A549 (cell line): Measurements from ENCODE around the gene UTP4. TPM values are rescaled to one million over a fixed set of nuclear protein-coding genes. Genes with fewer than 3 reads are reported as not detected.

ENCODE experiments used
- ATAC-seq, 2 experiments: fragments of 200-7000 bp in 1 of 2; fragments of >200 bp in 1 of 2; cut with Nextera tagmentation in 1 of 2; cut with Tn5 transposase in 1 of 2; 3 replicates each; pipeline versions ENCODE4 v1.8.0 to v1.9.1; 2018 to 2020; ENCODE audit warnings: mild to moderate bottlenecking in 1 of 2, moderate library complexity in 1 of 2
- CTCF ChIA-PET: fragments of 300-600 bp; sonication (Branson Sonifier 250); formaldehyde crosslinking; extraction: SDS; loops from one replicate; lab custom pipeline; 2021; ENCODE audit warnings: antibody characterized with exemption, inconsistent platforms; lab: Yijun Ruan, JAX
- POLR2A ChIA-PET: fragments of 350-600 bp; formaldehyde crosslinking; extraction: SDS; loops from one replicate; lab custom pipeline; 2021; ENCODE audit warnings: antibody characterized with exemption, inconsistent platforms; lab: Yijun Ruan, JAX
- DNase-seq, 2 experiments: peaks; one replicate each; pipeline versions ENCODE4 v3.0.0 to v3.0.0-alpha.2; 2011 to 2016; ENCODE audit warnings: low read depth in 1 of 2, low spot score in 1 of 2
- FAIRE-seq: peaks from 2 replicates; lab custom pipeline; 2011; peaks lifted over from hg19 to GRCh38; lab: Jason Lieb, UNC
- H3K27ac ChIP-seq, 2 experiments: fragments of >200 bp; sonication (Bioruptor Twin); formaldehyde crosslinking; 3 replicates each; pipeline ENCODE4 v1.5.1; 2016 to 2017
- H3K4me1 ChIP-seq: fragments of >200 bp; sonication (Bioruptor Twin); formaldehyde crosslinking; 3 replicates; pipeline ENCODE4 v1.6.1; 2016
- H3K4me2 ChIP-seq: fragments of >200 bp; sonication (Bioruptor Twin); formaldehyde crosslinking; 3 replicates; pipeline ENCODE4 v1.6.1; 2016
- H3K4me3 ChIP-seq: fragments of >200 bp; sonication (Bioruptor Twin); formaldehyde crosslinking; 3 replicates; pipeline ENCODE4 v1.5.1; 2016
- H3K9me3 ChIP-seq: fragments of >200 bp; sonication (Bioruptor Twin); formaldehyde crosslinking; 3 replicates; pipeline ENCODE4 v1.6.1; 2016
- CBX8 ChIP-seq: fragments of 200-600 bp; sonication (generic); IDR thresholded peaks from 2 replicates; pipeline ENCODE4 v1.6.1; 2016
- EHF ChIP-seq: fragments of 250-450 bp; sonication (Bioruptor Pico); IDR thresholded peaks from 2 replicates; pipeline ENCODE4 v1.5.0; 2020; ENCODE audit warnings: mild to moderate bottlenecking
- EP300 ChIP-seq, 2 experiments: fragments of >200 bp; sonication (Bioruptor Twin); formaldehyde crosslinking; IDR thresholded peaks; 2 replicates in 1 of 2; 3 replicates in 1 of 2; pipeline ENCODE4 v1.6.1; 2016 to 2017
- HDAC2 ChIP-seq: fragments of 200-600 bp; sonication (generic); IDR thresholded peaks from 2 replicates; pipeline ENCODE4 v1.6.1; 2016
- JUN ChIP-seq, 2 experiments: fragments of >200 bp; sonication (Bioruptor Twin); formaldehyde crosslinking; IDR thresholded peaks; 2 replicates in 1 of 2; 3 replicates in 1 of 2; pipeline ENCODE4 v1.6.1; 2016 to 2017
- JUNB ChIP-seq: fragments of >200 bp; sonication (Bioruptor Twin); formaldehyde crosslinking; IDR thresholded peaks from 2 replicates; pipeline ENCODE4 v1.6.1; 2016
- KDM1A ChIP-seq: fragments of 200-600 bp; sonication (generic); IDR thresholded peaks from 2 replicates; pipeline ENCODE4 v1.6.1; 2016; ENCODE audit warnings: low read depth, mild to moderate bottlenecking
- MAFK ChIP-seq: fragments of 450-650 bp; IDR thresholded peaks from 2 replicates; pipeline ENCODE4 v1.6.1; 2014; ENCODE audit not compliant: partially characterized antibody
- MYC ChIP-seq: IDR thresholded peaks from 2 replicates; pipeline ENCODE4 v1.6.1; 2012; ENCODE audit warnings: mild to moderate bottlenecking, inconsistent platforms, low read length, improper control_type of control experiment, borderline replicate concordance
- NFE2L2 ChIP-seq: fragments of 150-350 bp; conservative IDR thresholded peaks from 2 replicates; pipeline ENCODE4 v1.6.1; 2014; ENCODE audit warnings: low read length
- NR3C1 ChIP-seq: fragments of >200 bp; sonication (Bioruptor Twin); formaldehyde crosslinking; IDR thresholded peaks from 3 replicates; pipeline ENCODE4 v1.6.1; 2017
- RAD21 ChIP-seq, 2 experiments: fragments of >200 bp in 1 of 2; sonication (Bioruptor Twin) in 1 of 2; formaldehyde crosslinking in 1 of 2; IDR thresholded peaks in 1 of 2; conservative IDR thresholded peaks in 1 of 2; 2 replicates in 1 of 2; 3 replicates in 1 of 2; pipeline ENCODE4 v1.6.1; 2012 to 2018; ENCODE audit warnings: inconsistent platforms in 1 of 2
- RCOR1 ChIP-seq: fragments of 150-350 bp; IDR thresholded peaks from 2 replicates; pipeline ENCODE4 v1.6.1; 2014; ENCODE audit warnings: antibody characterized with exemption, low read length, low read depth
- RFX5 ChIP-seq: fragments of 450-650 bp; IDR thresholded peaks from 2 replicates; pipeline ENCODE4 v1.7.1; 2014; ENCODE audit warnings: antibody characterized with exemption, mild to moderate bottlenecking, moderate library complexity
- TP53 ChIP-seq: fragments of 250-450 bp; sonication (Bioruptor Pico); IDR thresholded peaks from 2 replicates; pipeline ENCODE4 v1.5.0; 2021; ENCODE audit warnings: mild to moderate bottlenecking, moderate library complexity
- ZNF302 ChIP-seq: fragments of 250-450 bp; sonication (Bioruptor Pico); IDR thresholded peaks from 2 replicates; pipeline ENCODE4 v1.9.0; 2021; ENCODE audit warnings: inconsistent platforms, mild to moderate bottlenecking, moderate library complexity
- WGBS: methylation state at CpG from one replicate; pipeline ENCODE4 v1.1.6; 2017; ENCODE audit errors: missing lambda C conversion rate; 5-methylcytosine and 5-hydroxymethylcytosine counted together
- polyA plus RNA-seq, 4 experiments: library from polyadenylated mRNA; depleted of rRNA in 3 of 4; stranded (reverse); fragments of >200 nt; fragmentation: RNase III in 1 of 4; extraction: RNeasy Plus Mini Kit Qiagen cat#74134 plus additional on column Dnase treatment in 1 of 4; gene quantifications; 2 replicates in 3 of 4; 3 replicates in 1 of 4; pipeline ENCODE4 v1.2.3, GENCODE V29; 2011 to 2017
- TF ChIP-seq, protein P1 (sequence below): IDR thresholded peaks from 2 replicates; pipeline ENCODE4 v1.6.1; 2012; ENCODE audit warnings: low read depth, borderline replicate concordance
- TF ChIP-seq, protein P2 (sequence below): fragments of 150-350 bp; IDR thresholded peaks from 2 replicates; pipeline ENCODE4 v1.6.1; 2014; ENCODE audit warnings: low read depth, mild to moderate bottlenecking, low read length
- TF ChIP-seq, protein P3 (sequence below): fragments of >200 bp; sonication (Bioruptor Twin); formaldehyde crosslinking; IDR thresholded peaks from 3 replicates; pipeline ENCODE4 v1.6.1; 2016
- TF ChIP-seq, protein P4 (sequence below): IDR thresholded peaks from 2 replicates; pipeline ENCODE4 v1.6.1; 2012
- TF ChIP-seq, protein P5 (sequence below): fragments of 250-450 bp; sonication (Bioruptor Pico); IDR thresholded peaks from 2 replicates; pipeline ENCODE4 v1.5.0; 2021; ENCODE audit warnings: mild to moderate bottlenecking, moderate library complexity, borderline replicate concordance

The UTP4 gene
- polyA plus RNA-seq, 2 of the 4 experiments (the other 2 are of a cell fraction) = 77.1 to 118 TPM

DNA sequence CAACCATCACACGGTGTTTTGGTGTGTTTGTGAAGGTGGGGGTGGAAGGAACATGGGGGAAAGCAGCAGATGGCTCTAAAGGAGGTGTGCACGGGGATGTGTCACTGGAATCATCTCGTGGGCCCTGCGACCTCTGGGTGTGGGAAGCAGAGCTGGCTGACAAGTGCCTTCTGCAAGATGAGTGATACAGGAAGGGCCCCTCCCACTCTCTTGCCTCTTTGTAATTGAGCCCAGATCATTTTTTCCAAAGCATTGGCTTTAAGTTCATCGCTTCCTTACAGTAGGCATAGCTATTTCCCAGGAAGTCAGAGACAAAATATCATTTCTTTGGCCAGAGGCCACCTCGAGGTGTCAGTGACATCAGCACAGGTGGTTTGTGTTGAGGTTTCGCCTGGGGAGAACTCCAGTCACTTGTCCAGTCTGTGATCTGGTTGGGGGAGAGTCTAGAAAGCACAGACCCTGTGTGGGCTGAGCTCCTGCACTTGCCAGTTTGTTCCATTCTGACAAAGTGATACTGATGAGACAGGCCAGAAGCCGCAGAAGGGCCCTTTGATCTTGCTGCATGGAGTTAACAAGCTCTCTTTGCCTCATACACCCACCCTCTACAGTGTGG is 33.9 kb downstream of the UTP4 start:
- no peak for ATAC-seq
- TF ChIP-seq CBX8 (no peak), EHF (CRISPR knock-in tag) (no peak), RFX5 (no peak)
- TF ChIP-seq, protein P1, sequence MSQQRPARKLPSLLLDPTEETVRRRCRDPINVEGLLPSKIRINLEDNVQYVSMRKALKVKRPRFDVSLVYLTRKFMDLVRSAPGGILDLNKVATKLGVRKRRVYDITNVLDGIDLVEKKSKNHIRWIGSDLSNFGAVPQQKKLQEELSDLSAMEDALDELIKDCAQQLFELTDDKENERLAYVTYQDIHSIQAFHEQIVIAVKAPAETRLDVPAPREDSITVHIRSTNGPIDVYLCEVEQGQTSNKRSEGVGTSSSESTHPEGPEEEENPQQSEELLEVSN = no peak
- TF ChIP-seq, all 56 proteins: peak for 0
- 87% methylated on average over 8 of the region's 8 CpGs for WGBS
- H3K4me2 ChIP-seq = no peak overlapping the region
- DNase-seq = no peak
- H3K4me1 ChIP-seq = no peaks in the 10 kb centered on the region
- ChIA-PET POLR2A (no interaction called here), CTCF (interaction anchor here (0.8 to 2.6 kb wide), 10 partner anchors 9 to 264 kb away, joined by 3 to 20 read pairs (median 4); partner anchors contain the start of gene SNTB2)
- H3K9me3 ChIP-seq = no peaks in the 10 kb centered on the region
- no peak overlapping the region for H3K27ac ChIP-seq
- FAIRE-seq = no peak
- H3K4me3 ChIP-seq = no peak overlapping the region

DNA sequence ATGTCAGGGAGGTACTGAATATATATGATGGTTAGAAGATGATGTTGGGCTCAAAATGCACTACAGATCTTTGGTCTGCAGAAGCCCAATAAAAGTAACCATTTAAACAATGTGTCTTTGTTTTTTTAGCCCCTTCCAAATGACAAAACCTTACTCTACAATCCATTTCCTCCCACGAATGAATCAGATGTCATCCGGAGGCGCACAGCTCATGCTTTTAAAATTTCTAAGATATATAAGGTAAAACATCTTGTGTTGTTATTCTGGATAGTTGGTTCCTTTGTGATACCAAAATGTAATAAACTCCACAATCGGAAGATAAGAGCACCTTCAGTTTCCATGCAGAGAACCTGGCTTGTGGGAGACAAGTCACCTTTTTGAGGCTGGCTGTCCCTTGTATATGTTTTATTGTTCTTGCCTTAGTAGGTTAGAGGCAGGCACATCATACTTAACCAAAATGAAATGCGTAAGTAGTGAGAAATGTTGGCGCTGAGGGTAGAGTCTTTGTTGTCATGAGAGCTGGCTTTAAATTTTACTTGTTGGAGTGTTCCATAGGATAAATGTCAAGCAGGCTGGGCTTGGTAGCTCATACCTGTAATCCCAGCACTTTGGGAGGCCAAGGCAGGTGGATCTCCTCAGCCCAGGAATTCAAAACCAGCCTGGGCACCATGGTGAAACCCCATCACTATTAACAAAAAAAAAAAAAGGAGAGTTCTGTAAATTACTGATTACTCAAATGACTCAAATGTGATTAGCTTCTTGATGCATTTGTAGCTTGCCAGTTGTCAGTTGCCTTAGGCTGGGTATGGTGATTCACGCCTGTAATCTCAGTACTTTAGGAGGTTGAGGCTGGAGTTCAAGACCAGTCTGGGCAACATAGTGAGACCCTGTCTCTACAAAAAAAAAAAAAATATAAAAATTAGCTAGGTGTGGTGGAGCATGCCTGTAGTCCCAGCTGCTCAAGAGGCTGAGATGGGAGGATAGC is 34.8 kb downstream of the UTP4 start:
- FAIRE-seq = no peak
- Histone ChIP-seq H3K9me3 (no peaks in the 10 kb centered on the region), H3K27ac (no peak overlapping the region), H3K4me2 (no peak overlapping the region), H3K4me1 (no peaks in the 10 kb centered on the region), H3K4me3 (no peak overlapping the region)
- ATAC-seq = no peak
- POLR2A ChIA-PET = interaction anchor here (0.6 kb wide), 1 partner anchor 21 kb away, joined by 3 read pairs; no protein-coding TSS in a partner anchor
- CTCF ChIA-PET = interaction anchor here (0.6 to 3.4 kb wide), 12 partner anchors 10 to 426 kb away, joined by 3 to 20 read pairs (median 4); partner anchors contain the start of gene SNTB2
- no peak for DNase-seq
- TF ChIP-seq JUNB (no peak), ZNF302 (CRISPR knock-in tag) (no peak), CBX8 (no peak), JUN (IDR thresholded peaks at IDR 0.05) (no peak), RFX5 (no peak)
- TF ChIP-seq, protein P1 = no peak
- TF ChIP-seq, protein P2, sequence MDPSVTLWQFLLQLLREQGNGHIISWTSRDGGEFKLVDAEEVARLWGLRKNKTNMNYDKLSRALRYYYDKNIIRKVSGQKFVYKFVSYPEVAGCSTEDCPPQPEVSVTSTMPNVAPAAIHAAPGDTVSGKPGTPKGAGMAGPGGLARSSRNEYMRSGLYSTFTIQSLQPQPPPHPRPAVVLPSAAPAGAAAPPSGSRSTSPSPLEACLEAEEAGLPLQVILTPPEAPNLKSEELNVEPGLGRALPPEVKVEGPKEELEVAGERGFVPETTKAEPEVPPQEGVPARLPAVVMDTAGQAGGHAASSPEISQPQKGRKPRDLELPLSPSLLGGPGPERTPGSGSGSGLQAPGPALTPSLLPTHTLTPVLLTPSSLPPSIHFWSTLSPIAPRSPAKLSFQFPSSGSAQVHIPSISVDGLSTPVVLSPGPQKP = no peak
- TF ChIP-seq, protein P3, sequence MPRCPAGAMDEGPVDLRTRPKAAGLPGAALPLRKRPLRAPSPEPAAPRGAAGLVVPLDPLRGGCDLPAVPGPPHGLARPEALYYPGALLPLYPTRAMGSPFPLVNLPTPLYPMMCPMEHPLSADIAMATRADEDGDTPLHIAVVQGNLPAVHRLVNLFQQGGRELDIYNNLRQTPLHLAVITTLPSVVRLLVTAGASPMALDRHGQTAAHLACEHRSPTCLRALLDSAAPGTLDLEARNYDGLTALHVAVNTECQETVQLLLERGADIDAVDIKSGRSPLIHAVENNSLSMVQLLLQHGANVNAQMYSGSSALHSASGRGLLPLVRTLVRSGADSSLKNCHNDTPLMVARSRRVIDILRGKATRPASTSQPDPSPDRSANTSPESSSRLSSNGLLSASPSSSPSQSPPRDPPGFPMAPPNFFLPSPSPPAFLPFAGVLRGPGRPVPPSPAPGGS = no peak
- WGBS = 91% methylated on average over 7 of the region's 7 CpGs

DNA sequence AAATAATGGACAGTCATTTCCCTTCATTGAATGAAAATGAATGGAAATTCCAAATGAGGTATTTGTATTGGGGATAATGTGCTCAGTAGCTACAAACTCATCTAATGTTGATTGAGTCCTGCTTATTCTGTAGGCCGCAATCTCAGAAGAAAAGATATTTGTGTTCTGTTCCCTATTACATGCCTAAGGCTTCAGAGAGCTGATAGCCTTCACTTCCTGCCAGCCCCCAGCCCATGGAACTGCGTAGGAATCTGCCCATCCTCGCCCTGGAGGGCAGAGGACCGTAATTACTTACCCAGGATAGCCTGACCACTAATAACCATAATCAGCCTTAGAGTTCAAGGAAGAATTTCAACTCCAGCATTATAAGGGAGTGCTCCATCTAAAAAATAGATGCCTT is 36.6 kb downstream of the UTP4 start:
- no peak for ATAC-seq
- DNase-seq = no peak
- no peak for TF ChIP-seq NFE2L2
- no peak for TF ChIP-seq RAD21 (conservative IDR thresholded peaks at IDR 0.05 in 1 of 2, IDR thresholded peaks at IDR 0.05 in 1 of 2)
- no peak for TF ChIP-seq KDM1A
- TF ChIP-seq, protein P4, sequence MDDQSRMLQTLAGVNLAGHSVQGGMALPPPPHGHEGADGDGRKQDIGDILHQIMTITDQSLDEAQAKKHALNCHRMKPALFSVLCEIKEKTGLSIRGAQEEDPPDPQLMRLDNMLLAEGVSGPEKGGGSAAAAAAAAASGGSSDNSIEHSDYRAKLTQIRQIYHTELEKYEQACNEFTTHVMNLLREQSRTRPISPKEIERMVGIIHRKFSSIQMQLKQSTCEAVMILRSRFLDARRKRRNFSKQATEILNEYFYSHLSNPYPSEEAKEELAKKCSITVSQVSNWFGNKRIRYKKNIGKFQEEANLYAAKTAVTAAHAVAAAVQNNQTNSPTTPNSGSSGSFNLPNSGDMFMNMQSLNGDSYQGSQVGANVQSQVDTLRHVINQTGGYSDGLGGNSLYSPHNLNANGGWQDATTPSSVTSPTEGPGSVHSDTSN = no peak
- TF ChIP-seq TP53 = no peak
- TF ChIP-seq RCOR1 = no peak
- TF ChIP-seq, protein P5, sequence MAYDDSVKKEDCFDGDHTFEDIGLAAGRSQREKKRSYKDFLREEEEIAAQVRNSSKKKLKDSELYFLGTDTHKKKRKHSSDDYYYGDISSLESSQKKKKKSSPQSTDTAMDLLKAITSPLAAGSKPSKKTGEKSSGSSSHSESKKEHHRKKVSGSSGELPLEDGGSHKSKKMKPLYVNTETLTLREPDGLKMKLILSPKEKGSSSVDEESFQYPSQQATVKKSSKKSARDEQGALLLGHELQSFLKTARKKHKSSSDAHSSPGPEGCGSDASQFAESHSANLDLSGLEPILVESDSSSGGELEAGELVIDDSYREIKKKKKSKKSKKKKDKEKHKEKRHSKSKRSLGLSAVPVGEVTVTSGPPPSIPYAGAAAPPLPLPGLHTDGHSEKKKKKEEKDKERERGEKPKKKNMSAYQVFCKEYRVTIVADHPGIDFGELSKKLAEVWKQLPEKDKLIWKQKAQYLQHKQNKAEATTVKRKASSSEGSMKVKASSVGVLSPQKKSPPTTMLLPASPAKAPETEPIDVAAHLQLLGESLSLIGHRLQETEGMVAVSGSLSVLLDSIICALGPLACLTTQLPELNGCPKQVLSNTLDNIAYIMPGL = no peak
- no peak for TF ChIP-seq EP300 (IDR thresholded peaks at IDR 0.05)
- TF ChIP-seq NR3C1 = no peak
- TF ChIP-seq, protein P2 = no peak
- TF ChIP-seq CBX8 = no peak
- TF ChIP-seq MYC = no peak
- no peak for TF ChIP-seq HDAC2
- no peak for TF ChIP-seq MAFK

More for the DNA sequence above, 36.6 kb downstream of the UTP4 start:
- Histone ChIP-seq H3K9me3 (no peaks in the 10 kb centered on the region), H3K27ac (no peak overlapping the region), H3K4me3 (no peak overlapping the region), H3K4me1 (peaks cover 14% of the 10 kb centered on the region), H3K4me2 (no peak overlapping the region)
- ChIA-PET POLR2A (no interaction called here), CTCF (interaction anchor here (3.4 kb wide), 1 partner anchor 19 kb away, joined by 10 read pairs; no protein-coding TSS in a partner anchor)
- WGBS = 89% methylated on average over 4 of the region's 4 CpGs
- no peak for FAIRE-seq
